ENCODE measurements around the gene CAPZB. TPM values are rescaled to one million over a fixed set of nuclear protein-coding genes. Genes with fewer than 3 reads are reported as not detected.

CAPZB gene
- polyA plus RNA-seq, 1 of the 3 experiments (the other 2 are of a cell fraction): 122 TPM

DNA sequence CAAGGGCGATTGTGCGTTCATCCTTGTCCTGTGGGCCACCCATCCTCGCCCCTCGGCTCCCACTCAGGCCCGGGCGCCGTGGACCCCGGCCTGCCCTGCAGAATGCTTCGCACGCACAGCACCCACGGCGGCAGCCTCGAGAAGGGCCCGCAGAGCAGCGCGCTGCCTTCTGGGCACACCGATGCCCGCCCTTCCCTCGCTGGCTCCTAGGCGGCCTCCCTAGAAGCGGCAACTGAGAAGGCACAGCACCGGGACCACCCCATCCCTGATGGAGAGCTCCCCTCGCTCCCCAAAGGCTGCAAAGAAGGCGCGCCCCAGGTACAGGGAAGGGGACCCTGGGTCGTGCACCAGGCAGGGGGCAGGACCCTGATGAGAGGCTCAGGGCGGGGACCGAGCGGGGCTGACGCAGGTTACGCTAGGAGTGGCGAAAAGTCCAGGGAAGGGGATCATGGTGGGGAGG, 971 bp downstream of the CAPZB start:
- Histone ChIP-seq H3K36me3 (replicated peaks in 1 of 2; ENCODE audit: control insufficient read depth in 1 of 2, insufficient read depth in 2 of 2, low read length in 1 of 2) (peaks cover 0 to 24% of the 10 kb centered on the region in 2 experiments), H2AFZ (ENCODE audit: low read depth) (no peak overlapping the region), H3K9me2 (no peaks in the 10 kb centered on the region), H3F3A (replicated peaks; ENCODE audit: insufficient read depth) (no peaks in the 10 kb centered on the region), H3K27me3 (ENCODE audit: insufficient read depth) (no peaks in the 10 kb centered on the region), H3K9ac (peak overlapping the region; percentile 88), H3K4me3 (ENCODE audit: low read depth in 2 of 2, low read length in 1 of 2) (peak overlapping the region; percentile 70 to 93), H3K9me3 (no peaks in the 10 kb centered on the region), H3K4me2 (peak overlapping the region; percentile 100), H3K4me1 (ENCODE audit: control insufficient read depth in 1 of 2, insufficient read depth in 2 of 2, low read depth in 1 of 2, low read length in 1 of 2) (peaks cover 34 to 56% of the 10 kb centered on the region in 2 experiments), H3K79me2 (ENCODE audit: insufficient read depth) (peaks cover 71% of the 10 kb centered on the region), H3K27ac (ENCODE audit: low read depth in 2 of 2, low read length in 1 of 2) (peak overlapping the region; percentile 68 to 92; a peak in 3 of 4 replicates), H4K20me1 (ENCODE audit: insufficient read depth) (peaks cover 55% of the 10 kb centered on the region)
- TF ChIP-seq FOXJ3 (CRISPR knock-in tag; IDR thresholded peaks at IDR 0.05) (no peak), SMC3 (IDR thresholded peaks at IDR 0.05; ENCODE audit: low read depth, low read length) (no peak), CHD2 (IDR thresholded peaks at IDR 0.05; ENCODE audit: low read length, partially characterized antibody) (no peak), GATA2 (CRISPR knock-in tag; IDR thresholded peaks at IDR 0.05) (no peak), MEF2A (IDR thresholded peaks at IDR 0.05; ENCODE audit: borderline replicate concordance, low read depth) (no peak), MXI1 (IDR thresholded peaks at IDR 0.05; ENCODE audit: low read depth, low read length) (no peak), NFIC (IDR thresholded peaks at IDR 0.05; ENCODE audit: borderline replicate concordance) (no peak), GABPA (IDR thresholded peaks at IDR 0.05; ENCODE audit: low read depth) (no peak), EP300 (IDR thresholded peaks at IDR 0.05; ENCODE audit: borderline replicate concordance in 1 of 2, low read depth in 1 of 2, low read length in 1 of 2) (no peak), JUND (IDR thresholded peaks at IDR 0.05) (no peak), EZH2phosphoT487 (IDR thresholded peaks at IDR 0.05; ENCODE audit: borderline replicate concordance, low read depth) (no peak)
- TF ChIP-seq, protein P1, sequence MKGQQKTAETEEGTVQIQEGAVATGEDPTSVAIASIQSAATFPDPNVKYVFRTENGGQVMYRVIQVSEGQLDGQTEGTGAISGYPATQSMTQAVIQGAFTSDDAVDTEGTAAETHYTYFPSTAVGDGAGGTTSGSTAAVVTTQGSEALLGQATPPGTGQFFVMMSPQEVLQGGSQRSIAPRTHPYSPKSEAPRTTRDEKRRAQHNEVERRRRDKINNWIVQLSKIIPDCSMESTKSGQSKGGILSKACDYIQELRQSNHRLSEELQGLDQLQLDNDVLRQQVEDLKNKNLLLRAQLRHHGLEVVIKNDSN (IDR thresholded peaks at IDR 0.05; ENCODE audit: borderline replicate concordance, low read depth): no peak
- TF ChIP-seq, protein P2, sequence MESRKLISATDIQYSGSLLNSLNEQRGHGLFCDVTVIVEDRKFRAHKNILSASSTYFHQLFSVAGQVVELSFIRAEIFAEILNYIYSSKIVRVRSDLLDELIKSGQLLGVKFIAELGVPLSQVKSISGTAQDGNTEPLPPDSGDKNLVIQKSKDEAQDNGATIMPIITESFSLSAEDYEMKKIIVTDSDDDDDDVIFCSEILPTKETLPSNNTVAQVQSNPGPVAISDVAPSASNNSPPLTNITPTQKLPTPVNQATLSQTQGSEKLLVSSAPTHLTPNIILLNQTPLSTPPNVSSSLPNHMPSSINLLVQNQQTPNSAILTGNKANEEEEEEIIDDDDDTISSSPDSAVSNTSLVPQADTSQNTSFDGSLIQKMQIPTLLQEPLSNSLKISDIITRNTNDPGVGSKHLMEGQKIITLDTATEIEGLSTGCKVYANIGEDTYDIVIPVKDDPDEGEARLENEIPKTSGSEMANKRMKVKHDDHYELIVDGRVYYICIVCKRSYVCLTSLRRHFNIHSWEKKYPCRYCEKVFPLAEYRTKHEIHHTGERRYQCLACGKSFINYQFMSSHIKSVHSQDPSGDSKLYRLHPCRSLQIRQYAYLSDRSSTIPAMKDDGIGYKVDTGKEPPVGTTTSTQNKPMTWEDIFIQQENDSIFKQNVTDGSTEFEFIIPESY (IDR thresholded peaks at IDR 0.05; ENCODE audit: borderline replicate concordance, low read depth): no peak
- TF ChIP-seq, protein P3, sequence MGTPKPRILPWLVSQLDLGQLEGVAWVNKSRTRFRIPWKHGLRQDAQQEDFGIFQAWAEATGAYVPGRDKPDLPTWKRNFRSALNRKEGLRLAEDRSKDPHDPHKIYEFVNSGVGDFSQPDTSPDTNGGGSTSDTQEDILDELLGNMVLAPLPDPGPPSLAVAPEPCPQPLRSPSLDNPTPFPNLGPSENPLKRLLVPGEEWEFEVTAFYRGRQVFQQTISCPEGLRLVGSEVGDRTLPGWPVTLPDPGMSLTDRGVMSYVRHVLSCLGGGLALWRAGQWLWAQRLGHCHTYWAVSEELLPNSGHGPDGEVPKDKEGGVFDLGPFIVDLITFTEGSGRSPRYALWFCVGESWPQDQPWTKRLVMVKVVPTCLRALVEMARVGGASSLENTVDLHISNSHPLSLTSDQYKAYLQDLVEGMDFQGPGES (IDR thresholded peaks at IDR 0.05; ENCODE audit: low read depth, low read length): no peak
- TF ChIP-seq, protein P4, sequence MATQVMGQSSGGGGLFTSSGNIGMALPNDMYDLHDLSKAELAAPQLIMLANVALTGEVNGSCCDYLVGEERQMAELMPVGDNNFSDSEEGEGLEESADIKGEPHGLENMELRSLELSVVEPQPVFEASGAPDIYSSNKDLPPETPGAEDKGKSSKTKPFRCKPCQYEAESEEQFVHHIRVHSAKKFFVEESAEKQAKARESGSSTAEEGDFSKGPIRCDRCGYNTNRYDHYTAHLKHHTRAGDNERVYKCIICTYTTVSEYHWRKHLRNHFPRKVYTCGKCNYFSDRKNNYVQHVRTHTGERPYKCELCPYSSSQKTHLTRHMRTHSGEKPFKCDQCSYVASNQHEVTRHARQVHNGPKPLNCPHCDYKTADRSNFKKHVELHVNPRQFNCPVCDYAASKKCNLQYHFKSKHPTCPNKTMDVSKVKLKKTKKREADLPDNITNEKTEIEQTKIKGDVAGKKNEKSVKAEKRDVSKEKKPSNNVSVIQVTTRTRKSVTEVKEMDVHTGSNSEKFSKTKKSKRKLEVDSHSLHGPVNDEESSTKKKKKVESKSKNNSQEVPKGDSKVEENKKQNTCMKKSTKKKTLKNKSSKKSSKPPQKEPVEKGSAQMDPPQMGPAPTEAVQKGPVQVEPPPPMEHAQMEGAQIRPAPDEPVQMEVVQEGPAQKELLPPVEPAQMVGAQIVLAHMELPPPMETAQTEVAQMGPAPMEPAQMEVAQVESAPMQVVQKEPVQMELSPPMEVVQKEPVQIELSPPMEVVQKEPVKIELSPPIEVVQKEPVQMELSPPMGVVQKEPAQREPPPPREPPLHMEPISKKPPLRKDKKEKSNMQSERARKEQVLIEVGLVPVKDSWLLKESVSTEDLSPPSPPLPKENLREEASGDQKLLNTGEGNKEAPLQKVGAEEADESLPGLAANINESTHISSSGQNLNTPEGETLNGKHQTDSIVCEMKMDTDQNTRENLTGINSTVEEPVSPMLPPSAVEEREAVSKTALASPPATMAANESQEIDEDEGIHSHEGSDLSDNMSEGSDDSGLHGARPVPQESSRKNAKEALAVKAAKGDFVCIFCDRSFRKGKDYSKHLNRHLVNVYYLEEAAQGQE (IDR thresholded peaks at IDR 0.05; ENCODE audit: low read depth, low read length): no peak
- 6% methylated on average over 16 of the region's 32 CpGs for WGBS (ENCODE audit: low lambda C conversion rate)
- ChIA-PET CTCF (interaction anchor here (0.5 to 1.4 kb wide), 3 partner anchors 35 to 1029 kb away, joined by 3 read pairs; no protein-coding TSS in a partner anchor), POLR2A (interaction anchor here (1.0 kb wide), 1 partner anchor 79 kb away, joined by 4 read pairs; no protein-coding TSS in a partner anchor)
- no peak for DNase-seq

All from SK-N-SH (cell line).